ENCODE results near the gene DENND1A.

The DENND1A gene

DNA sequence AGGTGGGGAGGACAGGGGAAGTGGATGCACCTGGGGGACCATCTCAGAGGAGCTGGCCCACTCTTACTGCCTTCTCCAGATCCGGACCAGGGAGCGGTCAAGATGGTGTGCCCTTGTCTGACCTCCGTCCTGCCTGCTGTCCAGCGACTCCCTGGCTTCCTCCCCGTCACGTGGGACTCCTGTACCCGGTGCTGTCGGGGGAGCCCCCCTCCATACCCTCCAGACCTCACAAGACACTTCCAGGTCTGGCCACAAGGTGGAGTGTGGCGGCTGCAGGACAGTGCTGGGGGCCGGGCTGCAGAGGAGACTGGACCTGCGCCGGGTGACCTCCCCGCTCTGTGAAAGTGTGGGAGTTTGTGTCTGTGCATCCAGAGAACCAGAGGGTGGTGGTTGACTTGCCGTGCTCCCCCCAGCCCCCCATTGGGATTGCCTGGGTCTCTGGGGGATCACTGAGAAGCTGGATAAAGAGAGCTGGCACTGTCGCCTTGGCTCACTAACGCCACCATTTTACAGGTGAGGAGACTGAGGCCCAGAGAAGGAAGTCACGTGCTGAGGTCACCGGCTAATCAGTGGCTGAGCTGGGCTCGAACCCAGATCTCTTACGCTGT, 575.8 kb downstream of the DENND1A start:
- in situ Hi-C loops (cut with HindIII; ENCODE audit: low sequenced_read_pairs), result loop anchor here (10.0 kb wide), 2 partner anchors 59 to 259 kb away; no protein-coding TSS in a partner anchor

DNA sequence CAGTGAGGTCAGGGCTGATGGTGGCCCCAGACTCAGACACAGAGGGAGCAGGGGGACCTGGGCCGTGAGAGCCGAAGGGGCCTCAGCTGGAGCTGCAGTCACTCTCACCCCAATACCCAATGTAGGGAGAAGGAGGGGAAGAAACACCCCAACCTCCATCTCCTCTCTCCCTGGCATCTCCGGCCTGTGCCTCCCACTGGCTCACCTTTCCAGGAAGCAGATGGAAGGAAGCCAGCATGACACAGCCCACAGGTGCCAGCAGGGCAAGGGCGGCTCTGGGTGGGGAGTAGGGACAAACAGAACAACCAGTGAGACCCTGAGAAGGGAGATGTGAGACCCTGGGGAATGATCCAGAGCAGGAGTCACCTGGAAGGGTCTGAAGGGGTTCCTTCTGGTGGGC, 576.9 kb downstream of the DENND1A start:
- in situ Hi-C loops (cut with HindIII; ENCODE audit: low sequenced_read_pairs), result loop anchor here (10.0 kb wide), 2 partner anchors 58 to 258 kb away; no protein-coding TSS in a partner anchor

DNA sequence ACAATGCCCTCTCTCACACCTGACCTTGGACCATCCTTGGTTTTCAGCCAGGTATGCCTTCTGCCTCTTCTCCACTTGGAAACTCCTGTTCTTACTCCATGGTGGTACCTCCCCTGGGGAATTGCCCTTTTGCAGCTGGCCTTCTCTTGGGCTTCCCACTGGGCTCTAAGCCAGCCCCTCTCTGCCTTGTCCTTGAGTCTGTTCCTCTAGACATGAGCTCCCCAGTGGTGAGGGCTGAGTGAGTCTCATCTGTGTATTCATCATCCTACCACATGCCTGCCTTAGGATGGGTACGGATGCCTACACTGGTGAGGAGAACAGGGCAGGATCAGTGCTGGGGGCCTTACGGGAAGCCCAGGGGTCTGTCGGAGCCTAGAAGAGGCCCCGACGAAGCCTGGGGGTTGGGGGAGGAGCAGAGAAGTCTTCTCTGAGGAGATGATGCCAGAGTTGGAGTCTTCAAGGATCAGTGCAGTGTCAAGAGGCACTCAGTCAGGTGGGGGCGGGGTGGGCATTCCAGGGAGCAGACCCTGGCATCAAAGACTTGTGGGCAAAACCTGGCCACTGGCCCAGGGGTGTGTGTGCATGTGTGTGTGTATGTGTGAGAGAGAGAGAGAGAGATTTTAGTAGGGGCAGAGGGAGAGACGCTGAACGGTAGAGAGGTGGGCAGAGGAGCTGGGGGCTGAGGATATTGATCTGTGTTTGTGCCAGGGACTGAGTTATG, 579.2 kb downstream of the DENND1A start:
- in situ Hi-C loops (cut with HindIII; ENCODE audit: low sequenced_read_pairs), result loop anchor here (10.0 kb wide), 2 partner anchors 56 to 256 kb away; no protein-coding TSS in a partner anchor

- in situ Hi-C loops (cut with HindIII; ENCODE audit: low sequenced_read_pairs), result loop anchor here (10.0 kb wide), 2 partner anchors 55 to 255 kb away; no protein-coding TSS in a partner anchor
Measured at GRCh38 chr9:123349691-123350480, 580.0 kb downstream of the DENND1A start.

GRCh38 chr9:123349033-123349432, 580.9 kb downstream of the DENND1A start:
- in situ Hi-C loops (cut with HindIII; ENCODE audit: low sequenced_read_pairs), result no loop called here

- in situ Hi-C loops (cut with HindIII; ENCODE audit: low sequenced_read_pairs), result no loop called here
Measured at GRCh38 chr9:123348317-123348992, 581.5 kb downstream of the DENND1A start.

DNA sequence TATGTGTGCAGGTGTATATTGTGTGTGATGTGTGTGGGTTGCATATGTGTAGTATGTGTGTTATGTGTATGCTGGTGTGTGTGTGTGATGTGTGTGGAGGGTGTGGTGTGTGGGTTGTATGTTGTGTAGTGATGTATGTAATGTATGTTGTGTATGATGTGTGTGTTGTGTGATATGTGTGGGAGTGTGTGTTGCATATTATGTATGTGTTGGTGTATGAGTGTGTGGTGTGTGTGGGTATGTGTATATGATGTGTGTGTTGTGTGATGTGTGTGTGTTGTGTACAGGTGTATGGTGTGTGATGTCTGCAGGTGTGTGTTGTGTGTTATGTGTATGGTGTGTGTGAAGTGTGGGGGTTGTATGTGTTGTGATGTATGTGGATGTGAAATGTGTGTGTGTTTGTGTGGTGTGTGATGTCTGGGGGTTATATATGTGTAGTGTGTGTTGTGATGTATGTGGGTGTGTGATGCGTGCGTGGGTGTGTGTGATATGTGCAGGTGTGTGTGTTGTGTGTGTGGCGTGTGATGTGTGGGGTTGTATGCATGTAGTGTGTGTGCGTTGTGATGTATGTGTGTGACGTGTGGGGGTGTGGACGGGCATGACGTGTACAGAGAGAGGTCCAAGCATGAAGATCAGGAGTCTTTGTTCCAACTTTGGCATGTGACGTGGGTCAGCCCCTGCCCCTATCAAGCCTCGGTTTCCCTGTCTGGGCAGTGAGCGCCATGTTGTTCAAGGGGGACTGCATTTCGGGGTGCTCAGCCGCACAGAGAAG, 582.5 kb downstream of the DENND1A start:
- in situ Hi-C loops (cut with HindIII; ENCODE audit: low sequenced_read_pairs), result no loop called here

DNA sequence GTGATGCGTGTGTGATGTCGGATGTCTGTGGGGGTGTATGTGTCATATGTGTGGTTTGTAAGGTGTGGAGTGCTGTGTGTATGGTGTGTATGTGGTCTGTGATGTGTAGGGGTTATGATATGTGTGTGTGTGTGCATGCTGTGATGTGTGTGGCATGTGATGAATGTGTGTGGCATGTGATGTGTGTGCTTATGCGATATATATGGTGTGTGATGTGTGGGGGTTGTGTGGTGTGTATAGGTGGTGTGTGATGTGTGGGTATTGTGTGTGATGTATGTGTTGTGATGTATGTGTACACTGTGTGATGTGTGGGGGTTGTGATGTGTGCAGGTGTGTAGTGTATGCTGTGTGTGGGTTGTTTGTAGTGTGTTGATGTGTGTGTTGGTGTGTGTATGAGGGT, 583.1 kb downstream of the DENND1A start:
- in situ Hi-C loops (cut with HindIII; ENCODE audit: low sequenced_read_pairs), result no loop called here

DNA sequence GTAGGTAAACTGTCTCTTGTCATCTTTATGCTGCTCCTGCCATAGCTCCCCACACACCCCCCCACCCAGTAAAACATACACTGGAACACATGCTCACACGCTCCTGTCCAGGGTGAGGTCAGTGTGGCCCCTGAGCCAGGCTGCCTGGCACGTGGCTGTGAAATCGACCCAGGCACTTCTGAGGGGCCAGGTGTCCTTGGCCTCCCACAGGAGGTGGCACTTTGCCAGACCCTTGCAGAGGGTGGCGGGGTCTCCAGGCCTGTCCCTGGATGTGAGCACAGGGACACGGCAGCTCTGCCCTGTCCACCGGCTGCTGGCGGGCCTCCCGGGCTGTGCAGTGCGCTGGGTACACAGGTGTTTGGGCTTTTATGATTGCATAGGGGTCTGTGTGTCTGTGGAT, 583.9 kb downstream of the DENND1A start:
- in situ Hi-C loops (cut with HindIII; ENCODE audit: low sequenced_read_pairs), result no loop called here

DNA sequence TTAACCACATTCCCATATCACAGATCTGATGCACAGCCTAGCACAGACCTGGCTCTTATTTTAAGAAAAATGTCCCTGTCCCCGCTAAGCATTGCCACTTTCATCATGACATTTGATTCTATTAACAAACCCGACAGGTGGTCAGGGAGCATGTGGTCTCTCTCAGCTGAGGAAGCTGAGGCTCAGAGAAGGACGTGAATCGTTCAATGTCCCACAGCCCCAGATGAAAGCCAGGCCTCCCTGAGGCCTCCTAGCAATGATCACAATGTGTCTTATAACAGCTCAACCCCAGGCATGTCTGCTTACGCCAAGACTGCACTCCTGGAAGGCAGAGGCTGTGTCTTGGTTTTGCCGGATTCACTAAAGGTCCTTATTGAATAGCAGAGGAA, 584.4 kb downstream of the DENND1A start:
- in situ Hi-C loops (cut with HindIII; ENCODE audit: low sequenced_read_pairs), result no loop called here

- in situ Hi-C loops (cut with HindIII; ENCODE audit: low sequenced_read_pairs), result no loop called here
Measured at GRCh38 chr9:123344192-123344949, 585.6 kb downstream of the DENND1A start.

DNA sequence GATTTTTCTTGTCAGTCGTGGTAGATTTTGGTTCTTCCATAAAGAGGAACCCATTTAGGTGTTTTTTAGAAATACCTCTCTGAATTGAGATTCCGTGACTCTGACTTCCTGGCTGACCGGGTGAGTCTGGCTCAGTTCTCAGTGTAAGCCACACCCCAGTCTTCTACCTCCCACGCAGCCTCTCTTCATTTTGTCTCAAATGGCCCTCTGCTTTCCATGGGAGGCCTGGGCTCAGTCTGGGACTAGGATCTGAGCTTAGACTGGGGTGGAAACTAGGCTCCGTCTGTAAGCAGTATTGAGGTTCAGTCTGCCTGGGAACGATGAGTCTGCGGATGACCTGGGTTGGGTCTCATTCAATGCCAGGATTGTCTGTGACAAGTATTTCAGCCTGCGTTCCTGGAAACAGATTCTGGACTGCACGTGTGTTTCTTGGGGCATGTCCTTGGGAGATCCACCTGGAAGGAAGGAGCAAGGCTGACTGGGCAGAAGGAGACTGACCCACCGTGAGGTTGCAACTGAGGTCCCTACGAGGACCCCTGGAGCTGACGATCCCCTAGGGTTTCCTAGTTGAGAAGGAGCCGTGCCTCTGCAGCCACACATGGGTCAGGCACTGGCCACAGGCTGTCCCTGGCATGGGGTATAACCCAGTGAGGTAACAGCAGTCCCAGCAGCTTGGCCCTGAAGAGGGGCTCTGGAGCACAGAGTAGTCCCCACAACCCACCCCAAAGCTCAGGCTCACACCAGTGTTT, 586.3 kb downstream of the DENND1A start:
- in situ Hi-C loops (cut with HindIII; ENCODE audit: low sequenced_read_pairs), result no loop called here

DNA sequence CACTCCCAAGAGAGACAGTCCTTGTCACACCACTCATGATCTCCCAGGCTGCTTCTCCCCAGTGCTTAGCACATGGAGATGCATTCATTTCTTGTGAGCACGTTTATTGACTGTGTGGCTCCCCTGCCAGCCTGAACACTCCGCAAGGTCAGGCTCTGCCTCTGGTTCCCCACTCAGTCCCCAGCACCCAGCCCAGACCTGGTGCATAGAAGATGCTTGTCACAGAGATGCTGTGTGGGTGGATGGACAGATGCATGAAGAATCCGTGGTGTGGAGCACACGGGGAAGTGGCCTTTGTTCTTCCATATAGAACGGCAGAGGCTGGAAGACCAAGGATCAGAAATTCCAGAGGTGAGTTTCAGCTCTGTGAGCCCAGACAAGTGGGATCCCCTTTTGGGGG, 587.7 kb downstream of the DENND1A start:
- in situ Hi-C loops (cut with HindIII; ENCODE audit: low sequenced_read_pairs), result no loop called here

DNA sequence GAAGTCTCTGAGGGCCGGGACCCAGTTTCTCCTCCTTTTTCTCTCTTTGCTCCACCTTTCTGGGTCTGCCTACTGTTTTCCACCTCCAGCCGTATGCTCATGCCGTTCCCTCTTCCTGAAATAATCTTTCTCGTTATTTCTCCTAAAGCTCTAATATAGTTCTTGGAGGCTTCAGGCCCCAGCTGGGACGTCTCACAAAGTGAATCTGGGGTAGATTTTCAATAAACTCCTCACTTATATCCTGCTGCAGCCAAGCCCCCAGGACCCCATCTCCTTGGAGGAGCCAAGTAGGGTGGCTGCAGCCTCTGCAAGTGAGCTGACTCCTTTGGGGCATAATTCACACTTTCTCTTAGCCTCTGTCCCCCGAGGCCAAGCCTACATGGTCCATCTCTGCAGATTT, 588.1 kb downstream of the DENND1A start:
- in situ Hi-C loops (cut with HindIII; ENCODE audit: low sequenced_read_pairs), result no loop called here

GRCh38 chr9:123339666-123340510, 590.0 kb downstream of the DENND1A start:
- in situ Hi-C loops (cut with HindIII; ENCODE audit: low sequenced_read_pairs), result no loop called here

GRCh38 chr9:123338710-123339665, 590.9 kb downstream of the DENND1A start:
- in situ Hi-C loops (cut with HindIII; ENCODE audit: low sequenced_read_pairs), result no loop called here

GRCh38 chr9:123337971-123338370, 592.0 kb downstream of the DENND1A start:
- in situ Hi-C loops (cut with HindIII; ENCODE audit: low sequenced_read_pairs), result no loop called here

Data from endothelial cell of hepatic sinusoid (primary cell).